ENCODE results near the gene CEACAM16. TPM values are rescaled to one million over a fixed set of nuclear protein-coding genes. Genes with fewer than 3 reads are reported as not detected.
A peak's percentile ranks its signal among the peaks of the same experiment; 100 is the strongest.

The CEACAM16 gene
- total and polyA plus RNA-seq, 5 experiments from 2014 or later: not detected

- no peak overlapping the region for H3K4me3 Mint-ChIP-seq
- POLR2A ChIA-PET: no interaction called here
- no peaks in the 10 kb centered on the region for H3K9me3 Mint-ChIP-seq
- no peaks in the 10 kb centered on the region for H3K36me3 Mint-ChIP-seq
- DNase-seq (no peak), ATAC-seq (no peak)
- peak overlapping the region in 6 of 10 donors; percentile 16 to 85 (median 74) for H3K27ac Mint-ChIP-seq
- peaks cover 0 to 4% (median 0%) of the 10 kb centered on the region in 5 donors for H3K27me3 Mint-ChIP-seq
- H3K4me1 Mint-ChIP-seq: peaks cover 11 to 30% (median 16%) of the 10 kb centered on the region in 4 donors
These were observed 1.8 kb upstream of the CEACAM16 start for GRCh38 chr19:44696939-44697669.

GRCh38 chr19:44697670-44698034 is 1.3 kb upstream of the CEACAM16 start:
- peaks cover 6 to 24% (median 12%) of the 10 kb centered on the region in 4 donors for H3K4me1 Mint-ChIP-seq
- H3K9me3 Mint-ChIP-seq: no peaks in the 10 kb centered on the region
- H3K36me3 Mint-ChIP-seq: no peaks in the 10 kb centered on the region
- POLR2A ChIA-PET: no interaction called here
- peaks cover 0 to 4% (median 0%) of the 10 kb centered on the region in 5 donors for H3K27me3 Mint-ChIP-seq
- no peak for DNase-seq
- ATAC-seq: no peak
- H3K4me3 Mint-ChIP-seq: no peak overlapping the region
- peak overlapping the region in 3 of 10 donors; percentile 71 to 77 (median 77) for H3K27ac Mint-ChIP-seq

GRCh38 chr19:44700547-44700946 is 1.6 kb downstream of the CEACAM16 start:
- Mint-ChIP-seq H3K27me3 (peaks cover 0 to 7% (median 0%) of the 10 kb centered on the region in 5 donors), H3K9me3 (no peaks in the 10 kb centered on the region), H3K4me1 (peaks cover 0 to 15% (median 4%) of the 10 kb centered on the region in 4 donors), H3K4me3 (no peak overlapping the region), H3K36me3 (no peaks in the 10 kb centered on the region), H3K27ac (no peak overlapping the region)
- POLR2A ChIA-PET: interaction anchor here (0.6 kb wide), 1 partner anchor 477 kb away, joined by 5 read pairs; no protein-coding TSS in a partner anchor
- no peak for DNase-seq
- ATAC-seq: no peak

- H3K27me3 Mint-ChIP-seq: peaks cover 0 to 8% (median 0%) of the 10 kb centered on the region in 5 donors
- H3K36me3 Mint-ChIP-seq: no peaks in the 10 kb centered on the region
- peaks cover 0 to 15% (median 4%) of the 10 kb centered on the region in 4 donors for H3K4me1 Mint-ChIP-seq
- no peaks in the 10 kb centered on the region for H3K9me3 Mint-ChIP-seq
- no peak overlapping the region for H3K4me3 Mint-ChIP-seq
- POLR2A ChIA-PET: no interaction called here
- ATAC-seq: no peak
- no peak overlapping the region for H3K27ac Mint-ChIP-seq
- no peak for DNase-seq
These were observed 2.3 kb downstream of the CEACAM16 start for GRCh38 chr19:44701228-44701627.

- no peaks in the 10 kb centered on the region for H3K9me3 Mint-ChIP-seq
- DNase-seq (no peak), ATAC-seq (no peak)
- H3K27ac Mint-ChIP-seq: no peak overlapping the region
- H3K4me1 Mint-ChIP-seq: peaks cover 0 to 7% (median under 1%) of the 10 kb centered on the region in 4 donors
- POLR2A ChIA-PET: no interaction called here
- no peaks in the 10 kb centered on the region for H3K36me3 Mint-ChIP-seq
- no peak overlapping the region for H3K4me3 Mint-ChIP-seq
- H3K27me3 Mint-ChIP-seq: peaks cover 0 to 5% (median 0%) of the 10 kb centered on the region in 5 donors
These were observed 3.7 kb downstream of the CEACAM16 start for GRCh38 chr19:44702551-44703176.

- ATAC-seq (no peak), DNase-seq (no peak)
- POLR2A ChIA-PET: no interaction called here
- H3K9me3 Mint-ChIP-seq: no peaks in the 10 kb centered on the region
- no peak overlapping the region for H3K4me3 Mint-ChIP-seq
- H3K36me3 Mint-ChIP-seq: no peaks in the 10 kb centered on the region
- H3K4me1 Mint-ChIP-seq: no peaks in the 10 kb centered on the region
- no peak overlapping the region for H3K27ac Mint-ChIP-seq
- H3K27me3 Mint-ChIP-seq: peaks cover 0 to 4% (median 0%) of the 10 kb centered on the region in 5 donors
These were observed 4.6 kb downstream of the CEACAM16 start for GRCh38 chr19:44703336-44704078.

- Mint-ChIP-seq H3K4me3 (no peak overlapping the region), H3K27me3 (peaks cover 0 to 4% (median 0%) of the 10 kb centered on the region in 5 donors), H3K9me3 (no peaks in the 10 kb centered on the region), H3K4me1 (peaks cover 0 to 1% (median 0%) of the 10 kb centered on the region in 4 donors), H3K27ac (no peak overlapping the region), H3K36me3 (no peaks in the 10 kb centered on the region)
- DNase-seq: no peak
- ATAC-seq: no peak
- POLR2A ChIA-PET: no interaction called here
These were observed 6.0 kb downstream of the CEACAM16 start for GRCh38 chr19:44704982-44705381.

GRCh38 chr19:44705502-44706010 is 6.6 kb downstream of the CEACAM16 start:
- DNase-seq: no peak
- ATAC-seq: no peak
- H3K27ac Mint-ChIP-seq: no peak overlapping the region
- H3K4me1 Mint-ChIP-seq: peaks cover 1 to 7% (median 3%) of the 10 kb centered on the region in 4 donors
- peak overlapping the region in 1 of 10 donors; percentile 31 for H3K4me3 Mint-ChIP-seq
- H3K27me3 Mint-ChIP-seq: peaks cover 0 to 4% (median 0%) of the 10 kb centered on the region in 5 donors
- POLR2A ChIA-PET: no interaction called here
- H3K9me3 Mint-ChIP-seq: no peaks in the 10 kb centered on the region
- H3K36me3 Mint-ChIP-seq: no peaks in the 10 kb centered on the region

GRCh38 chr19:44706506-44707236 is 7.7 kb downstream of the CEACAM16 start:
- no peak overlapping the region for H3K4me3 Mint-ChIP-seq
- ATAC-seq (no peak), DNase-seq (no peak)
- H3K4me1 Mint-ChIP-seq: peaks cover 4 to 14% (median 7%) of the 10 kb centered on the region in 4 donors
- H3K27ac Mint-ChIP-seq: no peak overlapping the region
- H3K27me3 Mint-ChIP-seq: peaks cover 0 to 4% (median 0%) of the 10 kb centered on the region in 5 donors
- no peaks in the 10 kb centered on the region for H3K36me3 Mint-ChIP-seq
- no peaks in the 10 kb centered on the region for H3K9me3 Mint-ChIP-seq
- POLR2A ChIA-PET: no interaction called here

- no peak overlapping the region for H3K4me3 Mint-ChIP-seq
- peaks cover 0 to 4% (median 0%) of the 10 kb centered on the region in 5 donors for H3K27me3 Mint-ChIP-seq
- H3K36me3 Mint-ChIP-seq: no peaks in the 10 kb centered on the region
- POLR2A ChIA-PET: no interaction called here
- H3K9me3 Mint-ChIP-seq: no peaks in the 10 kb centered on the region
- H3K27ac Mint-ChIP-seq: no peak overlapping the region
- H3K4me1 Mint-ChIP-seq: peaks cover 4 to 14% (median 7%) of the 10 kb centered on the region in 4 donors
- ATAC-seq: no peak
- no peak for DNase-seq
These were observed 8.8 kb downstream of the CEACAM16 start for GRCh38 chr19:44707794-44708193.

GRCh38 chr19:44708940-44709339 is 10.0 kb downstream of the CEACAM16 start:
- Mint-ChIP-seq H3K36me3 (no peaks in the 10 kb centered on the region), H3K4me3 (no peak overlapping the region), H3K4me1 (peaks cover 4 to 14% (median 7%) of the 10 kb centered on the region in 4 donors), H3K27me3 (peaks cover 0 to 4% (median 0%) of the 10 kb centered on the region in 5 donors), H3K27ac (no peak overlapping the region), H3K9me3 (peaks cover 0 to 3% (median 0%) of the 10 kb centered on the region in 9 donors)
- POLR2A ChIA-PET: interaction anchor here (0.6 kb wide), 1 partner anchor 25 kb away, joined by 4 read pairs; no protein-coding TSS in a partner anchor
- DNase-seq: no peak
- ATAC-seq: no peak
